MCF 10A (cell line): ENCODE data around the gene SEMA3D. TPM values are rescaled to one million over a fixed set of nuclear protein-coding genes. Genes with fewer than 3 reads are reported as not detected.

Experiments
- BruUV-seq: library from RNA; stranded (reverse); fragments of 400-500 nt; replicated peaks from 2 replicates; lab custom pipeline; 2021; lab: Mats Ljungman, UMichigan
- CTCF ChIA-PET: fragments of 300-600 bp; sonication (Branson Sonifier 250); formaldehyde crosslinking; extraction: SDS; loops from one replicate; lab custom pipeline; 2021; ENCODE audit warnings: antibody characterized with exemption, inconsistent platforms; lab: Yijun Ruan, JAX
- POLR2A ChIA-PET: fragments of 300-600, 350-650 bp; sonication (Branson Sonifier 250); formaldehyde crosslinking; extraction: SDS; loops from one replicate; lab custom pipeline; 2020; ENCODE audit warnings: antibody characterized with exemption, inconsistent platforms; lab: Yijun Ruan, JAX
- DNase-seq: peaks from one replicate; pipeline ENCODE4 v3.0.0-alpha.2; 2018; ENCODE audit not compliant: unreplicated experiment
- H3K27ac Mint-ChIP-seq: one replicate; pipeline ENCODE4 v1.8.0; 2022; ENCODE audit warnings: mild to moderate bottlenecking, low read depth, mixed read lengths; ENCODE audit not compliant: unreplicated experiment
- H3K27me3 Mint-ChIP-seq: one replicate; pipeline ENCODE4 v1.8.0; 2022; ENCODE audit warnings: mixed read lengths; ENCODE audit not compliant: insufficient read depth, unreplicated experiment
- H3K36me3 Mint-ChIP-seq: one replicate; pipeline ENCODE4 v1.8.0; 2022; ENCODE audit warnings: mild to moderate bottlenecking, moderate library complexity, mixed read lengths; ENCODE audit not compliant: insufficient read depth, unreplicated experiment
- H3K4me1 Mint-ChIP-seq: one replicate; pipeline ENCODE4 v1.8.0; 2022; ENCODE audit warnings: mixed read lengths; ENCODE audit not compliant: insufficient read depth, unreplicated experiment
- H3K4me3 Mint-ChIP-seq: one replicate; pipeline ENCODE4 v1.8.0; 2022; ENCODE audit warnings: mild to moderate bottlenecking, moderate library complexity, mixed read lengths; ENCODE audit not compliant: unreplicated experiment
- H3K9me3 Mint-ChIP-seq: one replicate; pipeline ENCODE4 v1.8.0; 2022; ENCODE audit warnings: mixed read lengths; ENCODE audit not compliant: unreplicated experiment
- intact Hi-C: fragments of 100-400 bp; cut with micrococcal nuclease; formaldehyde crosslinking; loops from 2 replicates; pipeline ENCODE4 v1.14.1; 2022
- total RNA-seq: library from RNA; stranded (reverse); gene quantifications from 2 replicates; pipeline ENCODE4 v1.2.3, GENCODE V29; 2022
- TF ChIP-seq, protein P1 (sequence below): fragments of 200-600 bp; IDR thresholded peaks from one replicate; pipeline ENCODE4 v1.8.0; 2022; ENCODE audit warnings: antibody characterized with exemption, mild to moderate bottlenecking; ENCODE audit not compliant: unreplicated experiment

SEMA3D gene
- total RNA-seq, 1 experiment from 2014 or later: not detected

DNA sequence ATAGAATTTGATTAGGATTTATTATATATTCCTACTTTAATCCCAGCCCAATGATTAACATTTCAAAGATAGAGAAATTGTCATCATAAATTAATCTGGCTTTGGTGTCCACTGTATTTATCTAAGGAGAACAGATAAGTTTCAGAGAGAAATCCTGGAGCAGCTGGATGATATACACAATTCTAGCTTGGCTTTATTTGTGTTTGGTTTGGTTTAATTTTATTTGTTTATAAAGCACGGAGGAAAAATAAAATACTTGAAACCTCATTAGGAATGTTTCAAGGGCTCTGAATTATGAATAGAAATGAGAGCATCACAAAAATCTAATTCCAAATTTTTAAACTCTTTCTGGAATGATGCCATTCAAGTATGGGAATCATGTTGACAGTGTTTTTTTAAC is 42.1 kb downstream of the SEMA3D start:
- Mint-ChIP-seq H3K27me3 (peaks cover 14% of the 10 kb centered on the region), H3K9me3 (no peaks in the 10 kb centered on the region), H3K36me3 (no peaks in the 10 kb centered on the region), H3K27ac (no peak overlapping the region), H3K4me1 (no peaks in the 10 kb centered on the region), H3K4me3 (no peak overlapping the region)
- ChIA-PET CTCF (interaction anchor here (1.0 kb wide), 1 partner anchor 104 kb away, joined by 3 read pairs; no protein-coding TSS in a partner anchor), POLR2A (no interaction called here)
- no TSS peak for BruUV-seq
- intact Hi-C loops: no loop called here
- no peak for DNase-seq
- TF ChIP-seq, protein P1, sequence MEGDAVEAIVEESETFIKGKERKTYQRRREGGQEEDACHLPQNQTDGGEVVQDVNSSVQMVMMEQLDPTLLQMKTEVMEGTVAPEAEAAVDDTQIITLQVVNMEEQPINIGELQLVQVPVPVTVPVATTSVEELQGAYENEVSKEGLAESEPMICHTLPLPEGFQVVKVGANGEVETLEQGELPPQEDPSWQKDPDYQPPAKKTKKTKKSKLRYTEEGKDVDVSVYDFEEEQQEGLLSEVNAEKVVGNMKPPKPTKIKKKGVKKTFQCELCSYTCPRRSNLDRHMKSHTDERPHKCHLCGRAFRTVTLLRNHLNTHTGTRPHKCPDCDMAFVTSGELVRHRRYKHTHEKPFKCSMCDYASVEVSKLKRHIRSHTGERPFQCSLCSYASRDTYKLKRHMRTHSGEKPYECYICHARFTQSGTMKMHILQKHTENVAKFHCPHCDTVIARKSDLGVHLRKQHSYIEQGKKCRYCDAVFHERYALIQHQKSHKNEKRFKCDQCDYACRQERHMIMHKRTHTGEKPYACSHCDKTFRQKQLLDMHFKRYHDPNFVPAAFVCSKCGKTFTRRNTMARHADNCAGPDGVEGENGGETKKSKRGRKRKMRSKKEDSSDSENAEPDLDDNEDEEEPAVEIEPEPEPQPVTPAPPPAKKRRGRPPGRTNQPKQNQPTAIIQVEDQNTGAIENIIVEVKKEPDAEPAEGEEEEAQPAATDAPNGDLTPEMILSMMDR: no peak

DNA sequence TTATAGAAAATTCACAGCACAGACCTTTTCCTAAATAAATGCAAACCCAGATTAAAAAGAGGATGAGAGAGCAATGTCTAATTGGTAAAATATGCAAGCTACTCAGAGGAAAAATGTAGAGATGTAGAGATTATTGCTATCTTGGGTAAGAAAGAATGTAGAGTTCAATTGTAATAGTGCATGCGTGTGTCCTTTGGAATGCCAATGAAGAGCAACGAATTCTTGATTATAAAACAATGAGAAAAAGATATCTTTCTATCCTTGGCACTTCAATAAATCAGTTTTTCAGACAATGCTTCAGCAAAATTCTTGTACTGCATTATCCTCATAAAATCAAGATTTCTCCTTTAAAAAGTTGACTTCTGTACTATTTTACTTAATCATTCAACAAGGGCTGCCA is 50.9 kb downstream of the SEMA3D start:
- H3K27me3 Mint-ChIP-seq: peaks cover 21% of the 10 kb centered on the region
- ChIA-PET CTCF (no interaction called here), POLR2A (no interaction called here)
- no peak overlapping the region for H3K27ac Mint-ChIP-seq
- H3K4me3 Mint-ChIP-seq: no peak overlapping the region
- no peaks in the 10 kb centered on the region for H3K9me3 Mint-ChIP-seq
- no peaks in the 10 kb centered on the region for H3K4me1 Mint-ChIP-seq
- intact Hi-C loops: no loop called here
- TF ChIP-seq, protein P1: no peak
- H3K36me3 Mint-ChIP-seq: no peaks in the 10 kb centered on the region
- no peak for DNase-seq
- no TSS peak for BruUV-seq

DNA sequence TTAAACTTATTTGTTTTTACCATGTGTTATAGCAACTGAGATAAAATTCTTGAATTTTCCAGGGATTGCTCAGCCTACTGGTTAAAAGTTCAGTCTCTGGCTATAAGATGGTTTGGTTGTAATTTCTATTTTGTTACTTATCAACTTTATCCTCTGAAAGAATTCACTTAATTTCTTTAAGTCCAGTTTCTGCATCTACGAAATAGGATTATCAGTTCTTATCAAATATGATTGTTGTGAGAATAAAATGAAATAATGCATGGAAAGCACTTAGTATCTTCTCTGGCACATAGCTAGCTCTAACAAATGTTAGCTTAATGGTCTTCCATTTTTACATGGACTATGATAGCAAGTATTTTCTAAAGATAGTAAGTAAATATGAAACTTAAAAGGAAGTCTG is 53.3 kb downstream of the SEMA3D start:
- no peak overlapping the region for H3K27ac Mint-ChIP-seq
- intact Hi-C loops: no loop called here
- POLR2A ChIA-PET: no interaction called here

GRCh38 chr7:85133006-85133405 is 53.9 kb downstream of the SEMA3D start:
- H3K27ac Mint-ChIP-seq: no peak overlapping the region
- CTCF ChIA-PET: no interaction called here

More for the DNA sequence above, 53.3 kb downstream of the SEMA3D start:
- no peak for DNase-seq
- Mint-ChIP-seq H3K4me3 (no peak overlapping the region), H3K4me1 (no peaks in the 10 kb centered on the region), H3K36me3 (no peaks in the 10 kb centered on the region), H3K9me3 (no peaks in the 10 kb centered on the region), H3K27me3 (peaks cover 21% of the 10 kb centered on the region)
- CTCF ChIA-PET: interaction anchor here (0.6 kb wide), 1 partner anchor 1336 kb away, joined by 3 read pairs; no protein-coding TSS in a partner anchor
- BruUV-seq: no TSS peak
- TF ChIP-seq, protein P1: no peak

More at GRCh38 chr7:85133006-85133405, 53.9 kb downstream of the SEMA3D start:
- Mint-ChIP-seq H3K9me3 (no peaks in the 10 kb centered on the region), H3K27me3 (peaks cover 21% of the 10 kb centered on the region), H3K4me3 (no peak overlapping the region), H3K36me3 (no peaks in the 10 kb centered on the region), H3K4me1 (no peaks in the 10 kb centered on the region)
- POLR2A ChIA-PET: no interaction called here
- intact Hi-C loops: no loop called here
- DNase-seq: no peak
- TF ChIP-seq, protein P1: no peak
- BruUV-seq: no TSS peak
